Heart right ventricle (tissue), 16 donors: Measurements from ENCODE around the gene TPO. TPM values are rescaled to one million over a fixed set of nuclear protein-coding genes. Genes with fewer than 3 reads are reported as not detected.

Source experiments
- ATAC-seq, 8 donors: fragments of 200-7000 bp; cut with Tn5 transposase; one replicate each; pipeline ENCODE4 v1.9.1; 2020; ENCODE audit warnings: mild to moderate bottlenecking in 8 of 8, moderate library complexity in 8 of 8, moderate number of reproducible peaks in 1 of 8
- DNase-seq, 2 donors: peaks; one replicate each; pipeline ENCODE4 v3.0.0-alpha.2; 2020
- H3K27ac ChIP-seq, 10 donors: fragments of 200-600 bp; sonication (generic) in 2 of 10; one replicate each; pipeline versions ENCODE4 v1.5.0 to v1.8.0; 2020 to 2022; ENCODE audit warnings: mild to moderate bottlenecking in 3 of 10
- H3K27me3 ChIP-seq, 7 donors: fragments of 200-600 bp; one replicate each; pipeline ENCODE4 v1.8.0; 2021 to 2022; ENCODE audit warnings: mild to moderate bottlenecking in 2 of 7
- H3K36me3 ChIP-seq, 9 donors: fragments of 200-600 bp; sonication (generic) in 1 of 9; one replicate each; pipeline versions ENCODE4 v1.5.0 to v1.8.0; 2020 to 2022; ENCODE audit warnings: mild to moderate bottlenecking in 2 of 9
- H3K4me1 ChIP-seq, 9 donors: fragments of 200-600 bp; sonication (generic) in 1 of 9; one replicate each; pipeline versions ENCODE4 v1.5.0 to v1.8.0; 2020 to 2022; ENCODE audit warnings: mild to moderate bottlenecking in 4 of 9
- H3K4me3 ChIP-seq, 10 donors: fragments of 200-600 bp; sonication (generic) in 2 of 10; one replicate each; pipeline versions ENCODE4 v1.5.0 to v1.8.0; 2020 to 2022; ENCODE audit warnings: mild to moderate bottlenecking in 7 of 10, moderate library complexity in 2 of 10
- H3K9me3 ChIP-seq, 11 donors: fragments of 200-600 bp in 10 of 11; sonication (generic) in 2 of 11; one replicate each; pipeline versions ENCODE4 v1.5.0 to v1.8.0; 2013 to 2022; ENCODE audit warnings: mild to moderate bottlenecking in 2 of 11, control low read depth in 1 of 11, moderate library complexity in 1 of 11
- CTCF ChIP-seq, 9 donors: fragments of 200-600 bp; sonication (generic) in 2 of 9; IDR thresholded peaks; one replicate each; pipeline versions ENCODE4 v1.5.0 to v1.8.0; 2021 to 2022; ENCODE audit warnings: antibody characterized with exemption in 9 of 9, mild to moderate bottlenecking in 5 of 9, moderate library complexity in 1 of 9
- WGBS, 2 donors: extraction: QIAGEN DNeasy Blood & Tissue Kit; methylation state at CpG; one replicate each; pipeline ENCODE4 v1.1.7; 2013; ENCODE audit warnings: inconsistent platforms in 1 of 2; 5-methylcytosine and 5-hydroxymethylcytosine counted together
- intact Hi-C, 10 donors: fragments of 100-400 bp; cut with DNase I; formaldehyde crosslinking; loops; one replicate each; pipeline versions ENCODE4 v1.11.1 to v1.14.2; 2022
- polyA plus RNA-seq, 2 donors: library from polyadenylated mRNA; stranded (reverse); fragments of 200-250 nt; gene quantifications; one replicate each; pipeline ENCODE4 v1.2.3, GENCODE V29; 2013
- total RNA-seq, 10 donors: library from RNA; stranded (reverse); fragmentation: NEBNext Ultra II Directional in 3 of 10; extraction: Animal tissue kit (Norgen Biotek cat#: 25700) in 3 of 10; gene quantifications; one replicate each; pipeline versions ENCODE4 v1.2.1 to v1.2.4, GENCODE V29; 2021 to 2023
- donor health status: Arrhythmogenic right ventricular cardiomyopathy.
- donor health status: ischemic (EF 13 %, LVEDD 7.1; RV severe dilation, severe dysfunction).
- donor health status: healthy with polysubstance abuse.
- donor health status: DM: no; HTN: yes; CAD: no.
- donor health status: DM: no; HTN: no; CAD: no.
- donor health status: ischemic (EF 25% LVEDD 6.9; RV normal size, moderate dysfunction).
- donor health status: ischemic (EF 25% LVEDD 5.7; RV mildly dilated, moderate dysfunction).
- donor health status: healthy.
- donor health status: DM: yes; HTN: yes; CAD: no.
- donor health status: Ischemic cardiomyopathy.
- donor health status: ischemic (EF 35%, LVEDD 5.7; RV mildly dilated, moderate dysfunction).
- donor health status: nonischemic (EF 11% LVEDD 7.7; RV severe dilation, severe dysfunction).
- donor health status: DM: yes; HTN: yes; CAD: no.
- donor health status: PGD.
- donor health status: ischemic (EF 29% LVEDD 5.4; RV normal size, mild dysfunction).
- donor health status: nonischemic (EF 23%, LVEDD 6.1; RV moderate dilation, normal function).

Gene TPO
- total and polyA plus RNA-seq, 12 donors: 0.85 to 22.1 (median 6.4) TPM

GRCh38 chr2:1446301-1446700 is 33.0 kb downstream of the TPO start:
- no peak for DNase-seq
- Histone ChIP-seq H3K27me3 (peaks cover 0 to 22% (median 4%) of the 10 kb centered on the region in 7 donors), H3K27ac (no peak overlapping the region), H3K4me3 (no peak overlapping the region), H3K4me1 (no peaks in the 10 kb centered on the region), H3K36me3 (no peaks in the 10 kb centered on the region), H3K9me3 (peaks cover 0 to 3% (median 0%) of the 10 kb centered on the region in 11 donors)
- 77 to 86% methylated on average over 4 of the region's 4 CpGs for WGBS, 2 donors
- no peak for TF ChIP-seq CTCF (IDR thresholded peaks at IDR 0.05)
- no peak for ATAC-seq
- intact Hi-C loops: no loop called here

DNA sequence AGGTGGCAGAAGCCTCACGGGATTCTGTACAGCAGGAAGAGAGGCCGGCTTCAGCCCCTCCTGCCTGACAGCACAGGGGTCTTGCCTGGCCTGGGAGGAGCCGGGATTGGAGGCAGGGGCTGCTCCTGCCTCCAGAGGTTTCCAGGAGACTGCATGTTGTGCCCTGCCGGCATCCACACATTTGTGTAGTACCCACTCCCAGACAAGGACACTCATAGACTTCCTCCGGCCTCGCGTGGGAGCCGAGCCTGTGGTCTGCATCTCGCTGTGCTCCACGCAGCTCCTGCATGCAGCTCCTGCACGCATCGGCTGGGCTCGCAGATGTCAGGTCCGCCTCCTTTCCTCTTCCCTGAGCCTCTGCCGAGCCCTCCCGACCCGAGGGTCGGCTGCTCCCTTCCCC is 34.7 kb downstream of the TPO start:
- ATAC-seq: peak in 1 of 8 donors; percentile 26
- H3K9me3 ChIP-seq: peaks cover 0 to 3% (median 0%) of the 10 kb centered on the region in 11 donors
- H3K4me3 ChIP-seq: no peak overlapping the region
- H3K27me3 ChIP-seq: peaks cover 0 to 29% (median 4%) of the 10 kb centered on the region in 7 donors
- no peak overlapping the region for H3K27ac ChIP-seq
- DNase-seq: no peak
- whole genome bisulfite sequencing, 2 donors: 50 to 55% methylated on average over 18 of the region's 18 CpGs
- H3K36me3 ChIP-seq: no peaks in the 10 kb centered on the region
- intact Hi-C loops: no loop called here
- TF ChIP-seq CTCF (IDR thresholded peaks at IDR 0.05): no peak
- H3K4me1 ChIP-seq: no peaks in the 10 kb centered on the region

DNA sequence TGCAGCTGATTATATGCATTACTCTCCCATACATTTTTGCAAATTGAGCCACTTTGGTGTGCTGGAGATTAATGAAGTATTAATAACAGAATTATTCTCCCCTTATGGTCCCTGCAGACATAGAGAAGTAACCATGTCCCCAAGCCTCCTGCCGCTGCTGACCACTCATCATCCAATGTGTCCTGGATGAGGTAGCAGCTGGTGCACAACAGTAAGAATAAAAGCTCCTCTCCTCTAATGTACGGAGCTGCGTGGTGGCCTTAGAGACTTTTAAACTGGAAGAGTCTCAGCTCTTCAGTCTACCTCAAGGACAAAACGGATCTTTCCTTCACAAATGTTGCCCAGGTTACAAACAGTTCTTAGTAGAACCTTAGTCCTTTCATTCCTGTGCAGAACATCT is 37.7 kb downstream of the TPO start:
- 58 to 63% methylated on average over 4 of the region's 4 CpGs for WGBS, 2 donors
- Histone ChIP-seq H3K4me3 (no peak overlapping the region), H3K4me1 (peaks cover 0 to 5% (median 0%) of the 10 kb centered on the region in 9 donors), H3K27me3 (peaks cover 0 to 29% (median 4%) of the 10 kb centered on the region in 7 donors), H3K9me3 (peaks cover 0 to 2% (median 0%) of the 10 kb centered on the region in 11 donors), H3K36me3 (no peaks in the 10 kb centered on the region), H3K27ac (no peak overlapping the region)
- DNase-seq (no peak), ATAC-seq (no peak)
- intact Hi-C loops: no loop called here
- no peak for TF ChIP-seq CTCF (IDR thresholded peaks at IDR 0.05)

DNA sequence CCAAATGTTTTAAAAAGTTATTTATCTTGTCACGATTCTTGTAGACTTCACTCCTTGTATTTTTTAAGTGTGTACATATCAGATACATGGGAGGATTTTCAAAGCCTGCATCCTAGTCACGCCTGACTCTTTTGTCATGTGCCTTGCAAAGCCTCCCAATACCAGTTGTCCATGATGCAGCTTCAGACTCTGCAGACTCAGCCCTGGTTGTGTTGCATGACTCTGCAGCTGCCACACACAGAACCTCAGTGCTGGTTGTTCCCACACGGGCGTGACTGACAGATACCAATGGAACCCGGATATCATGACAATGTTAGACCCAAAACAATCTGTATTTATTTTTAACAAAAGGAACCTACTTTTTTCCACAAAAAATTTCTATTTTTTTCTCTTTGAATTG is 38.2 kb downstream of the TPO start:
- Histone ChIP-seq H3K36me3 (no peaks in the 10 kb centered on the region), H3K4me3 (no peak overlapping the region), H3K9me3 (peaks cover 0 to 2% (median 0%) of the 10 kb centered on the region in 11 donors), H3K27me3 (peaks cover 0 to 29% (median 4%) of the 10 kb centered on the region in 7 donors), H3K27ac (no peak overlapping the region), H3K4me1 (peaks cover 0 to 7% (median 0%) of the 10 kb centered on the region in 9 donors)
- ATAC-seq (no peak), DNase-seq (no peak)
- intact Hi-C loops: no loop called here
- TF ChIP-seq CTCF (IDR thresholded peaks at IDR 0.05): no peak
- WGBS, 2 donors: 83 to 90% methylated on average over 5 of the region's 5 CpGs
